Measurements from ENCODE around the gene PGA3.
"Not testable (repeated sequence)": the region's sequence is repeated elsewhere in the genome, so short reads cannot be mapped to it uniquely, and the experiment has no call there.

PGA3 gene

DNA sequence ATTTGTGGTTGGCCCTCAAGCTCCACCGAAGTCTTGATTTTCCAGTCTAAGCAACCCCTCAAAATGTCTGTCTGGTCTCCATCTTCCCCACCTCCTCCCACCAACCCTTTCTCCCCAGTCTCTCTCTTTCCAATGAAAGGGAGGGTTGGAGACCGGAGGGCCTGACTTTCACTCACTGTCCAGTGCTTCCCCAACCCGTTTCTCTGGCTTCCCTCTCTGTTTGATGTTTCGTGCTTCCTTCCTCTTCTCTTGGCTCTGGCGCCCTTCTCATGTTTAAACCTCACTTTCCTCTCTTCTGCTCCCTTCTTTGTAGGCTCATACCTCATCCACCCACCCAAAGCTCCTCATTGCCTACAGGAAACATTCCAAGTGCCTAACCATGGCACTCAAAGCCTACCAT, 31.0 kb upstream of the PGA3 start:
- no peak for DNase-seq

DNA sequence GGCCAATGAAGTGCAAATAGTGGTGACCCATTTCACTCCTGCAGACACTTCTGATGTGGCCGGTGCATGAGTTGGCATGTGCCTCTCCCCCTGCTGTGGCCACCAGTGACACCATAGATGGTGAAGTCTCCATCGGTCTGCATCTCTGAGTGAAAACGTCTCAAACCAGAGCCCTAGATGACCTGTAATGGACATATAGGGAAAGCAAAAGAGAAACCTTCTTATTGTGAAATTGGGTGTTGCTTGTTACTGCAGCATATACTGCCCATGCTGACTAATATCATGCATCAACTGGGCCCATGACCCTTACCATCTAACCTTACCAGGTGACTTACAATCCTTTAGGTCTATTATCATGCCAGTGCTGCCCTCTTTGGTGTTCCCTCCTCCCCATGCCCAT, 30.4 kb upstream of the PGA3 start:
- no peak for DNase-seq

DNA sequence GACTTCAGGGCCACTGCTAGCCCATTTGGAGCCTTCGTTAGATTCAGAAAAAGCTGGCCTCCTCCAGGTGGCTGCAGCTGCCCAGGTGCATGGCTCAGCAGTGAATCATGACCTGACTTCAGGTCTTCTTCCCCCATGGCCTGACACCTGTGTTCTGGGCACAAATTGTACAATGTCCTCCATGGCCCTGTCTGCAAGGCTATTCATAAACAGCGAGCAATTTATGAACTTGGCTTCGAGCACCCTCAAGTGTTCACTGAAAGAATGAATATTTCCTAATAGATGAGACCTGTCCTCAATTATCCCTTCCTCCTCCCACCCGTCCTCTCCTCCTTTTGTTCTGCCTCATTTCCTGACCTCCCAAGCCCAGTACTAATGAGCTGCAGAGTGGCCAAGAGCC, 29.9 kb upstream of the PGA3 start:
- DNase-seq, result no peak

DNA sequence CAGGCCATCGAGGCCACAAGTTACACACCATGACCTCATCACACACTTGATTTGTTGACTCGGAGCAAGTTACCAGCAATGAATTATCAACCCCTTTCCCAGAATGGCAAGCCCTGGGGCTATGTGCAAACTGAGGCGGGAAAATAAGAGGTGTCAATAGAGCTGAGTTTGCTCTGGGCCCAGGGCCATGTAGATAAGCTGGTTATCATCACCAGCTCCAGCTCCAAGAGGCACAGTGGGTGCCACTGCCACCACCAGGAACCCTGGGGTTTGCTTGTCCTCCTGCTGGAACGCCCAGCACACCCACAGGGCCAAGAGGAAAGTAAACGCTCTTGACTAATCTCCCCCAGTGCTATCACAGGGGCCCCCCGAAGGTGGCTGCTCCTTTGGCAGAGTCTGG, 29.0 kb upstream of the PGA3 start:
- DNase-seq, result no peak

DNA sequence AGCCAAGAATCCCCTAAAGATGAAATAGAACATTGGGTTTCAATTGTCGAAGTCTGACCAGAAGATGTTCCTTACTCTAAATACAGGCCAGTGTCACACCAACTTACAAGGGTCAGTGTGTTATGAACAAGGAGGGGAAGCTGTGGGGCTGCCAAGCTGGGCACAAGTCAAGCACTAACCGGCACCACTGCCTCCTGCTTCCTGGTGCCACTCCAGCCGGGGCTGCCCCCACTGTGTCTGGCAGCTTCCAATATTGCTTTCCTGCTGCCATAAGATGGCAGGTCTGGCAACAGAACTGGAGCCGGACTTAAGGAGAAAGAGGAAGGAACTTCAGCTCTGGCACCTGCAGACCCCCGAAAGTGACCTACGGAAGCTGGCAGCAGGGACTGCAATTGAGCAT, 28.4 kb upstream of the PGA3 start:
- no peak for DNase-seq

DNA sequence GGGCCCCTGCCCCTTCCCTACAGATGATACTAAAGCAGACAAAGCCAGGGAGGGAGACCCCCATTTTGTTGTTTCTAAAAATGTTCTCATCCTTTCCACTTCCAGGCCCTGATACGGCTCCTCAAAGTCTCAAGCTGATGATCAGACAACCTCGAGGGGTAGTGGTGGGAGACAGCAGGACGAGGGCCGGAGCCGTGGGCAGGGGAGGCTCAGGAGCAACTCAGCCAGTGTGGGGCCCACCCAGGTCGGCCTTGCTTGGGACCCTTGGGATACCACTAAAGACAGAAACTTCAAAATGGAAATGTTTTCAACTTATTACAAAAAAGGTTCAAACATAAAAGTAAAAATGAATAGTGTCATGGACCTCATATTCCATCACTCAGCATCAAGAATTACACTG, 26.9 kb upstream of the PGA3 start:
- no peak for DNase-seq

DNA sequence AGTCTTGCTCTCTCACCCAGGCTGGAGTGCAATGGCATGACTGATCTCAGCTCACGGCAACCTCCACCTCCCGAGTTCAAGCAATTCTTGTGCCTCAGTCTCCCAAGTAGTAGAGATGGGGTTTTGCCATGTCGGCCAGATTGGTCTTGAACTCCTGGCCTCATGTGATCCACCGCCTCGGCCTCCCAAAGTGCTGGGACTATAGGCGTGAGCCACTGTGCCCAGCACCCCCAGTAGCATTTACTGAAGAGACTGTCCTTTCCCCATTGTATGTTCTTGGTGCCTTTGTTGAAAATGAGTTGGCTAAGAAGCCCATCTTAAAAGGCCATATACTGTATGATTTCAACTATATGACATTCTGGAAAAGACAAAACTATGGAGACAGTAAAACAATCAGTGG, 23.1 kb upstream of the PGA3 start:
- not testable (repeated sequence) for DNase-seq

DNA sequence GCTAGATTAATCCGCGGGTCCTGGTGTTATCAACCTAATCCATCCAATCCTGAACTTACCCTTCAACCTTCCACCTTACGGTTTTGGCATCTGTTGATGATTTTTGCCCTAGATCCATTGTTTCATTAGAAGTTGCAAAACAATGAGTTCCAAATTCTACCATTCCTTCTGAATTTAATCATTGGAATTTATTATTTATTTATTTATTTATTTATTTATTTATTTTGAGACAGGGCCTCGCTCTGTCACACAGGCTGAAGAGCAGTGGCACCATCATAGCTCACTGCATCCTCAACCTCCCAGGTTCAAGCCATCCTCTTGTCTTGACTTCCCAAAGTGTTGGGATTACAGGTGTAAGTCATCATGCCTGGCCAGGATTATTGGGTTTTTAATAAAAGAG, 21.8 kb upstream of the PGA3 start:
- DNase-seq, result no peak

DNA sequence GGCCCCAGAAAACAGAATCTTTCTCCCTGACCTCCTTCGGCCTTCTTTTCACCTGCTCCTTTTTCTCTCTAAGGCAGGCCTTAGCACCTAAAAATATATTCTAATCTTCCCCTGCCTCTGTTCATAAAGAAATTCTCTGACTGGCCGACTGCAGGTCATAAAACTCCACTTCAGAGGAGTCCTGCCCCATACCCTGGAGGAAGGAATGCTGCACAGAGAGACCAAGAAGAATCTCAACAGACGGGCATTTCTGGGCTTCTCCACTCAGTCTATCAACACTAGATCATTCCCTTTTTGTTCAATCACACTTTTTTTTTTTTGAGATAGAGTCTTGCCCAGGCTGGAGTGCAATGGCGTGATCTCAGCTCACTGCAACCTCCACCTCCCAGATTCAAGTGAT, 19.7 kb upstream of the PGA3 start:
- DNase-seq, result no peak

DNA sequence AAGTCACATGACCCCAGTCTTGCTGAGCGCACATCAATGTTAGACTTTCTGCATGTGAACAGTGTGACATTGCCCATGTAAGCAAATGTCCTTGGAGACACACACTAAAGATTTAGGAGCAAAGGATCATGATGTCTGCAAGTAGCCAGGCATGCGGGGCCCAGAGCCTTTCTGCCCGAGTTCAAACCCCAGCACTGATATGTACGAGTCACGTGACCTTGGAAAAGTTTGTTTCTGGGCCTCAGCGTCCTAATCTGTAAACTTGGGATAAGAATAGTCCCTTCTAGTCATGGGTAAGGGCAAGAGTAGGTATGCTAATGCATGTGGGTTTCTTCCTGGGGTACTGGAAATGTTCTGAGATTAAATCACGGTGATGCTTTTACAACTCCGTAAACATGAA, 16.8 kb upstream of the PGA3 start:
- DNase-seq, result no peak

DNA sequence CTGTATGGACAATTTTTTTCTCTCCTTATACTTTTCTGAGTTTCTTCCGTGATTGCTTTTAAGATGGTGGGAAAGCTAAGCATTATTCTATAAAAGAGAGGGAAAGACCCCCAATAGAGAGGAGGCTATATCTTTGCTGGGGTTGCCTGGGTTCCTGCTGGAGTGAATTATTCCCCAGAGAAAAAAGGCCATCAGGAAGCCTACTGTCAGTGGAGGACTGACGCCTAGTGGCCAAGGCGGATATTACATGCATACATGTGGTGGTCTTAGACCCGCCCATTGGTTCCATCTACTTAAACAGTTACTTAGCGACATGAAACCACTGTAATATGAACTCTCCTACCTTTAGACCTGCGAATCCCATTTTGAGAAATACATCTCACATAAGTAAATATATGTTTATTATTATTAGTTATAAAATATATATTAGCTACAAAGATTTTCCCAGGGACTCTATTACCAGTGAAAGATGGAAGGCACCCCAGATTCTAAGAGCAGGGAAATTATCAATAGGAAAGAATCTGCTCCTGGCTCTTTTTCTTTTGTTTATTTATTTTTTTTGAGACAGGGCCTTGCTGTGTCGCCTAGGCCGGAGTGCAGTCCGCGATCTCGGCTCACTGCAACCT, 15.7 kb upstream of the PGA3 start:
- DNase-seq, result peak; percentile 82

DNA sequence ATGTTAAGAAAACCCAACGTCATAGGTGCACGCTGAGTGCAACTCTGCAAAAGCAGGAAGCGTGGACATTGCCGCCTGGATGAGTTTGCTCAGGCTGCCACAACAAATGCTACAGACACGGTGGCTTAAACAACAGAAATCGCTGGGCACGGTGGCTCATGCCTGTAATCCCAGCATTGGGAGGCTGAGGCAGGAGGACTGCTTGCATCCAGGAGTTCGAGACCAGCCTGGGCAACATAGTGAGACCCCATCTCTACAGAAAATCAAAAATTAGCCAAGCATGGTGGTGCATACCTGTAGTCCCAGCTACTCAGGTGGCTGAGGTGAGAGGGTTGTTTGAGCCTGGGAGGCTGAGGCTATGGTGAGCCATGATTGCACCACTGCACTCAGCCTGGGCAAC, 13.4 kb upstream of the PGA3 start:
- no peak for DNase-seq

DNA sequence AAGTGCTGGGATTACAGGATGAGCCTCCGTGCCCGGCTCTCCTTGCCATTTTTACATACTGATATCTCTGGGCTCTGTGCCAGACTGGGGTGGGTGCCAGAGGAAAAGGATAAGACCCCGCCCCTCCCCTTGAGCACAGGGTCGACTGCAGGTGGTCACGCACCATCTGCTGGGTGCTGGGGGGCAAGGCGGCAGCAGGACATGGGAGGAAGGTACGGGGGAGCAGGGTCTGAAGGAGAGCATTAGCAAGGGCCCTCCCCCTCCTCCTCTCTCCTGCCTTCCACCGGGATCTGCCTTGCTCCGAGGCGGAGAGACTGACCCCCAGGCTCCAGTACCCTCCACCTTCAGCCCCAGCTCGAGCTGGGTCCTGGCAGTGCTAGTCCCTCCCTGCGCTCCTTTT, 9.7 kb upstream of the PGA3 start:
- no peak for DNase-seq

DNA sequence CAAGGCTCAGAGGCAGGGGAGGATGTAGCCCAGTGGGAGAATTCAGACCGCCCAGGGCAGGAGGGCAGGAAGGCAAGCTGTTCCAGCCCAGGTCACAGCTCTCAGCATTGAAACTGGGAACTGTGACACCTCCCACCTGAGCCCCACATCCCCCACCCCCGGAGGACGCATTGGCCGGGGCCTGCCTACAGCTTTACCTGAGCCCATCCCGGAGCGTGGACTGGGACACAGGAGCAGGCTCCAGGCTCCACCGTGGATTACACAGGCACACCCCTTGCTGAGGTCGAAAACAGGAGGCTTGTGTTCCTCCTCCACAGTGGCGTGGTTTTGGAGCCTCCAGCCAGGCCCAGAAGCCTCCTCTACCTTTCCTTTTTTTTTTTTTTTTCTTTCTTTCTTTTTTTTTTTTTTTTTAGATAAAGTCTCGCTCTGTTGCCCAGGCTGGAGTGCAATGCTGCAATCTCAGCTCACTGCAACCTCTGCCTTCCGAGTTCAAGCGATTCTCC, 9.1 kb upstream of the PGA3 start:
- no peak for DNase-seq

DNA sequence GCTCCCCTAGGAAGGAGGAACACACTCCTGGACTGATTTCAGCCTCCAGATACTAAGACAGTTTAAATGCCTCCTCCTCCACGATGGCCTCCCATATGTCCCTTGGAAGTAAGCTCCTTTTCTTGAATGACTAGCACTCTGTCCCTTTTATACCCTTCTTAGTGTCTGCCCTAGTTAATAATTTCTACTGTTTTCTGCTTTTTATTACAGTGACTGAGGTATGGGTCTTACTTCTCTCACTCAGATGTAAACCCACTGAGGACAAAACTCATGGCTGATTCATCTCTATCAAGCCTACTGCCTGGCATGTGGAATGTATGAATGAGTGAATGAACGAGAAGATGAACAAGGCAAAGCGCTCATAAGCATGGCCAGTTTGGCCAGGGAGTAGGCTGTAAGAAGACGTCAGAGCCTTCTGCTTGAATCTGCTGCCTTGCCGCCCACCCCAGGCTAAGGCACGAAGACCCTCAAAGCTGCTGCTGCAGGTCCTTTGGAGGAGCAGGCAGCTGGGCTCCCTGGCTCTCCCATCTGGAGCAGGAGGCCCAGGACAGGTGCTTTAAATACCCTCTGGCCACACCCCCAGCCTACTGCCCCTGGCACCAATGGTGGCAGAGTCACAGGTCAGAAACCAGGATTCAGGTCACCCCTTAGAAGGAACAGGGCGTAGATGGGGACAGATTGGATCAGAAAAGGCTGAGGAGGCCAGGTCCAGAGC, 8.2 kb upstream of the PGA3 start:
- no peak for DNase-seq

DNA sequence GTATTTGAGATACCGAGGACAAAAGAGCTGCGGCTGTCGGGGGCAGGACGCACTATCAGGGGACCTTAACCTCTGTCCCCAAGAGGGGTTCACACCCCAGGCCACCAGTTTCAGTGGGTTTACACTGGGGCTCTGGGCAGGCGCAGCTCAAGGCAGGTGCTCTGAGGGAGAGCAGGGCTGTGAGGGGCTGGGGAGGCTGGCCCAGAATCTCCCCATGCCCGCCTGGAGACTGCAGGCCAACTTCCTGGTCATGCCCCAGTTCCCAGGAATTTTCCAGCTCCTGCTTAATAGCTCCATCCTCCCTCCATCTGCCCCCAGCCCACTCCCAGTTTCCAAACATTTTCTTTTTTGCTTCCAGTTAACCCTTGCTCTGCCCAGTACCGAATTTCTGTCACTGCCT, 7.6 kb upstream of the PGA3 start:
- no peak for DNase-seq

DNA sequence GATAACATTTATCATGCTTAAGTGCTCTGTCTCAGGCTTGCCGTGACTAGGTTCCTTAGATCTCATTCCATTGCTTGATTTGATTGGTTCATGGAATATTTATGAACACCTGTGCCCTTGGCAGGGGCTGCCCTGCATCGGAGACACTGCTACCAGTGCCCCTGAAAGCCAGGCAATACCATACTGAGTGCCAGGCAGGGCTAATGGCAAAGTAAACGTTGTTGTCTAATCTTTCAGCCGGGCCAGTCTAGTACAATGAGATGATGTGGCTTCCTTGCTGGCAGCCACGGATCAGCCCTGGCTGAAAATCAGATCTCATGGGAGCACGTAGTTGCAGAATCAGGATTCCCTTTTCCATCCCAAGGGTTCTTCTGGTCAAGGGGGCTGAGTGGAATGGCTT, 5.0 kb upstream of the PGA3 start:
- no peak for DNase-seq

DNA sequence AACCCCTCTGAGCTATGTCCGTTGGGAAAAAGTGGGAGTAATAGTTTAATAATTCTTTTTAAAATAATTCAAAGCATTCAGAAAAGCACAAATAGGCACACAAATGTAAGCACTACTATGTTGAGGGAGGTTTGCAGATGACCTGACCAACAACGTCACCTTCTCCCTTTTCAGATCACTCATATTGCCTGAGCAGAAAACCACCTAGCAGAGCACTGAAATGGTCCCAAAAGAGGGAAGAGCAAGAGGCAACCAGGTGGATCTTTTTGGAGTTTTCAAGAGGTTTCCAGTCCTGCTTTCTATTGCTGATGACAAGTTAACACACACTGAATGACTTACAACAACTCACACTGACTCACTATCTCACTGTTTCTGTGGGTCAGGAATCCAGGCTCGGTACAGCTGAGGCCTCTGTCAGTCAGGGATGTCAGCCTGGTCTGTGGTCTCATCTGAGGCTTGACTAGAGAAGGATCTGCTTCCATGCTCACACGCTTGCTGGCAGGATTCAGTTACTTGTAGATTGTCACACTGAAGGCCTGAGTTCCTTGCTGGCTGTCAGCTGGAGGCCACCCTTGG, 4.3 kb upstream of the PGA3 start:
- no peak for DNase-seq

DNA sequence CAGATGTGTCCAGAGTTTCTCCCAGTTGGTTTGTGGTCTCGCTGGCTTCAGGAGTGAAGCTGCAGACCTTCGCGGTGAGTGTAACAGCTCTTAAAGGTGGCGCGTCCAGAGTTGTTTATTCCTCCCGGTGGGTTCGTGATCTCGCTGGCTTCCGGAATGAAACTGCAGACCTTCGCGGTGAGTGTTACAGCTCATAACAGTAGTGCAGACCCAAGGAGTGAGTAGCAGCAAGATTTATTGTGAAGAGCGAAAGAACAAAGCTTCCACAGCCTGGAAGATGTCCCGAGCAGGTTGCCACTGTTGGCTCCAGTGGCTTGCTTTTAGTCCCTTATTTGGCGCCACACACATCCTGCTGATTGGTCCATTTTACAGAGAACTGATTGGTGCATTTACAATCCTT, 1.8 kb upstream of the PGA3 start:
- DNase-seq, result no peak

DNA sequence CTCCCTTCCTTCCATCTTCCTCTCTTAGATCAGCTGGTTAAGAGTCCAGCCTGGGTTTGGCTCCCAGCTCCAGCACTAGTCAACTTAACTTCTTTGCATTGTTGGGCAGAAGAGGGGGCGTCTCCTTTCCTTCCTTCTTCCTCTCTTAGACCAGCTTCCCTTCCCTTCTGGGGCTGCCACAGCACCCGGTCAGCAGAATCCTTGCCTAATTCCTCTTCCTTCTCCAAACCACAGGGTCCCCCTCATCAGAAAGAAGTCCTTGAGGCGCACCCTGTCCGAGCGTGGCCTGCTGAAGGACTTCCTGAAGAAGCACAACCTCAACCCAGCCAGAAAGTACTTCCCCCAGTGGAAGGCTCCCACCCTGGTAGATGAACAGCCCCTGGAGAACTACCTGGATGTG, 558 bp downstream of the PGA3 start:
- DNase-seq, result not testable (repeated sequence)

DNA sequence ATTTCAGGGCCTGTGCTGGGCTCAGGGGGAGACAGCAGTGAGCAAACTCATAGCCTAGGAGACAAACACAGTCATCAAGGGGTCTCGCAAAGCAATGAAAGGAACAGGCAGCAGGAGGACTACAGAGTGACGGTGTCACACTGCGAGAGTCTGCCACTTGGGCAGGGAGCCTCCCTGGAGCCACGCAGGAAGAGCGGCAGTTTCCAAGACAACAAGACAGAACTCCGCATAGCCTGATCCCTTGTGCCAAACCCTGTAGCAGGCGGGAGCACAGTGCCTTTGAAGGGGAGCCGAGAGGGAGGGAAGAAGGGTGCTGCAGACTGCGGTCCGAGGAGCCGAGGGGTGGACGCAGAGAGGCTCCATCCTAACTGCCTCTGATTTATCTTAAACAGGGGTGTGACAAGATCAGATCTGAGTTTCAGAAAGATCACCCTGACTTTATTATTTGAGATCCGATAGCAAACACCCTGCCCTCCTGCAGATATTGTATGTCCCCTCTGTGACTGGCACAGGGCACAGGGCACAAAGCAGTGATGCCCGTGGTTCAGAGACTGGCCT, 1.3 kb downstream of the PGA3 start:
- not testable (repeated sequence) for DNase-seq

DNA sequence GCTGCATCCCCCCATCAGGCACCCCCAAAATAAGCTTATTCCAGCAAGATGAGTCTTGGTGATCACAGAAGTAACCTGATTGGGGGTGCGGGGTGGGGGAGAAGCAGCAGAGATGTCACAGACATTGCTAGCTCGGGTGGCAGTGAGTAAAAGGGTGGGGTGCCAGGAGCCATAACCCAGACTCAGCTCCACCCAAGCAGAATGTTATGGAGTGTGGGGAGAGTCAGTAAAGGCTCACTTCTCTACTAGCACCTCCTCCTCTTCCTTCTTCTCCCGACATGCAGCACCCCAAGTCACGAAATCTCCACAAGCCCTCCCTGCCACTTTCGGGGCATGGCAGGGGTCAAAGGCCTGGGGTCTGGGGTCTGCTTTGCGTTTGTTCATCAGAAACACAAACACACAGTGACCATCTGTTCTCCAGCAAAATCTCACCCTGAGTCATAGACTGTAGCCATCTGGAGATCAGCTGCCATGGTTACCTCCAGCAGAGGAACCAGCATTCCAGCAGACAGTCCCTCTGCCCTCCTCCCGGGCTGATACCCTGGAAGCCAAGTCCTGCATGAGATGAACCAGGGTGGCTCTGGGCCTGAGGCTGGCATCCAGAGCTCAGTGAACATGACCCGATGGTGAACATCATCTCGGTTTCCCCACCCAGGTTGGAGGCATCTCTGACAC, 4.5 kb downstream of the PGA3 start:
- DNase-seq, result not testable (repeated sequence)

DNA sequence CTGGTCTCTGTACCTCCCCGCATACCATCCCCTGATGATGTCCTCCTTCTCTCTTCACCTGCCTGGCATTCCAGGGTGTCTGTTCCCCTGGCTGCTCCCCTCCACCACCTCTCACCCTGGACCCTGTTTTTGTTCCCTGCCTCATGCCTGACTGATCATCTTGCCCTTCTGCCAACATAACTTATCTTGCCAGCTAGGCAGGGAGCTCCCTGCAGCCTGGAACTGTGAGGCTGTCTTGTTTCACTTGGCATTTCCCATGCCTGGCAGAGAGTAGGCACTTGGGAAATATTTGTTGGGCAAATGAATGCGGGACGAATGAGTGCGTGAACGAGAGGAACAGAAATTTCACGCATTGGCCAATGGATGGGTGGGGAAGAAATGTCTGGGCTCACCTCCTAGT, 7.3 kb downstream of the PGA3 start:
- DNase-seq, result not testable (repeated sequence)
